ENCODE data around the gene ZNF79.

ZNF79 gene

DNA sequence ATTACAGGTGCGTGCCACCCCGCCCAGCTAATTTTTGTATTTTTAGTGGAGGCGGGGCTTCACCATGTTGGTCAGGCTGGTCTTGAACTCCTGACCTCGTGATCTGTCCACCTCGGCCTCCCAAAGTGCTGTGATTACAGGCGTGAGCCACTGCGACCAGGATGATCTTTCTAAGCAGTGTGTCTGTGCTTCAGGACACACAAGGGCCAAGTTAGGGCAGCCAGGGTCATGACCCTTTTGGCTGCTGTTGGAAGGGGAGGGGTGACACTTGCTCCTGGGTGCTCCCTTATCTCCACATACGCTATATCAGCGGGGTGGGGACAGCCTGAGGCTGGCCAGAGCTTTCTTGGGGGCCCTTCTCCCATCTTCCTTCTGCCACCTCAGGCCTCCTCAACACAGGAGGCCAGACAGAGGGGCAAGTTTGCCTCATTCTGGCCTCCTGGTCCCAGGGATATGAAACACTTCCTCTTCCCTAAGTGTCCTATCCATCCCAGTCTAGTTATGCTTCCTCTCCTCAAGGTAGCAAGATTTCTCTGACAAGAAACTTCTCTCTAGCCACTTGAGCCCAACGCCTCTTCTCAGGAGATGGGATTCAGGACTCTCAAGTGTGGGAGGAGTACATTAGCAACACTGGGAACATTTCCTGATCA is 1.9 kb upstream of the ZNF79 start:
- H3K9ac ChIP-seq = no peak overlapping the region; the same call in 1 of the 2 replicates
- peak overlapping the region; percentile 87; the same call in 1 of the 2 replicates for H3K4me3 ChIP-seq
- no peaks in the 10 kb centered on the region for H3K9me3 ChIP-seq
- H3K4me2 ChIP-seq = peak overlapping the region; percentile 97
- H3K27ac ChIP-seq = no peak overlapping the region
- H3K27me3 ChIP-seq = no peaks in the 10 kb centered on the region
- peaks cover 39% of the 10 kb centered on the region for H3K4me1 ChIP-seq
- H3K36me3 ChIP-seq = peaks cover 14% of the 10 kb centered on the region; the same call in 1 of the 2 replicates
- peaks cover 28% of the 10 kb centered on the region for H4K20me1 ChIP-seq
- TF ChIP-seq Cebpa-rat (IDR thresholded peaks at IDR 0.05) = no peak

DNA sequence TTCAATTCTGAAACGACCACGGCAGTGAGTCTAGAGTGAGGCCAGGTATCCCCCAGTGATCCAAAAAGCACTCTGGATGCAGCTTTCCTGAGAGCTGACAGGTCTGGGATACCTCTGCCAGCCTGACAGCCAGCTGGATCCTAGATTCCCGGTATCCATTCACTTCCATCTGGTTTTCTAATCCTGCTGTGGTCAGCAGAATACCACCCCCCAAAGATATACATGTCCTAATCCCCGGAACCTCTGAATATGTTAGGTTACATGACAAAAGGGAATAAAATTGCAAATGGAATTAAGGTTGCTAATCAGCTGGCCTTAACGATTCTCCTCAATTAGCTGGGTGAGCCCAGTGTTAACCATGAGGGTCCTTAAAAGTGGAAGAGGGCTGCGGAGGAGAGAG is 1.4 kb upstream of the ZNF79 start:
- Histone ChIP-seq H3K9ac (peak overlapping the region; percentile 90), H3K36me3 (peaks cover 18% of the 10 kb centered on the region; the same call in 1 of the 2 replicates), H3K4me2 (peak overlapping the region; percentile 97), H4K20me1 (peaks cover 33% of the 10 kb centered on the region), H3K27ac (no peak overlapping the region), H3K4me3 (peak overlapping the region; percentile 87), H3K9me3 (no peaks in the 10 kb centered on the region), H3K27me3 (no peaks in the 10 kb centered on the region), H3K4me1 (peaks cover 39% of the 10 kb centered on the region)
- TF ChIP-seq Cebpa-rat (IDR thresholded peaks at IDR 0.05) = no peak

DNA sequence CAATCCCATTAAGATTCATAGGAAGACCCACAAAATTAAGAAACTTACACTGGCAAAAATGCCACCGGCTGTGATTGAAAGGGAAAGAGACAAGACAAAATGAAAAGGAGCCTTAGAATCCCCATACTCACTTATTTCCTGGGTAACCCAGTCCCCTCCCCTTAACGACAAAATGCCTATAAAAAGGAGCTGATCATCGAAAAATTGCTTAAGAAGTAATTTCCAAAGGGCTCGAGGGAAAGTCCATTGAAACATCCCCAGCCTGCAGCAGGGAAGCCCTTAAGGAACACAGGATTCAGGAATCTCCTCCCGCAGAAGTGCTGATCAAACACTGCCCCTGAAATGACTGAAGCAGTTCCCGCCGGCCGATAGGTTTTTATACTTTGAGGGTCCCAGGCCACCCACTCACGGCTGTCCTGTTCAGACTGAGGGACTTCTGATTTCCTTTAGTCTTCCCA is 677 bp upstream of the ZNF79 start:
- H3K4me3 ChIP-seq = peak overlapping the region; percentile 87

DNA sequence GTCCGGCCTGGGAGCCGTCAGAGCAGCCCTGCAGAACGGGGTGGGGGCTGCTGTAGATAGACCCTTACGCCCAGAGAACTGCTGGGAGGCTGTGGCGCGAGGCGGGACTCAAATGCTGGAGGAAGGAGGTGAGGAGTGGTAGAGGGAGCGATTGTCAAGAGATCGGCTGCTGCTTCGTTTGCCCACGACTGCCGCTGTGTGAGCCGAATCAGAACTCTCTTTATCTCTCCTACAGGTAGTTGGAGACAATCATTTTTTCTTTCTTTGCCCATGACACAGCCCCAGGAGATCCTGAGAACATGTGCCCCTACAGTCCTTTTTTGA is 456 bp downstream of the ZNF79 start:
- H3K4me1 ChIP-seq = peaks cover 39% of the 10 kb centered on the region
- H3K9me3 ChIP-seq = no peaks in the 10 kb centered on the region
- no peak for TF ChIP-seq Cebpa-rat (IDR thresholded peaks at IDR 0.05)
- peaks cover 26% of the 10 kb centered on the region for H3K36me3 ChIP-seq
- H3K4me2 ChIP-seq = peak overlapping the region; percentile 97
- peak overlapping the region; percentile 90 for H3K9ac ChIP-seq
- peak overlapping the region; percentile 83 for H3K27ac ChIP-seq
- peaks cover 50% of the 10 kb centered on the region for H4K20me1 ChIP-seq
- H3K4me3 ChIP-seq = peak overlapping the region; percentile 87
- no peaks in the 10 kb centered on the region for H3K27me3 ChIP-seq

More for the DNA sequence above, 677 bp upstream of the ZNF79 start:
- Histone ChIP-seq H3K36me3 (peaks cover 23% of the 10 kb centered on the region), H3K27ac (peak overlapping the region; percentile 83), H3K4me2 (peak overlapping the region; percentile 97), H3K27me3 (no peaks in the 10 kb centered on the region), H3K4me1 (peaks cover 39% of the 10 kb centered on the region), H3K9me3 (no peaks in the 10 kb centered on the region), H3K9ac (peak overlapping the region; percentile 90), H4K20me1 (peaks cover 41% of the 10 kb centered on the region)
- no peak for TF ChIP-seq Cebpa-rat (IDR thresholded peaks at IDR 0.05)

DNA sequence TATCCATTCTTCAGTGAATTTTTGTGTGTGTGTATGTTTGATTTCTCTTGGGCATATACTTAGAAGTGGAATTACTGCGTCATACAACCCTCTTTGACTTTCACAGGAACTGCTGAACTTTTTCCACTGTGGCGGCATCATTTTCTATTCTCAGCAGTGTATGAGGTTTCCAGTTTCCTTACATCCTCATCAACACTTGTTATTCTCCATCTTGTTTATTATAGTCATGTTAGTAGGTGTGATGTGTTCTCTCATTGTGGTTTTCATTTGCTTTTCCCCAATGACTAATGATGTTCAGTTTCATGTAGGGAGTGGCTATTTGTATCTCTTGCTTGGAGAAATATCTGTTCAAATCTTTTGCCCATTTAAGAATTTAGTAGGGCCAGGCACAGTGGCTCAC is 2.6 kb downstream of the ZNF79 start:
- no peak overlapping the region for H3K4me3 ChIP-seq
- no peak for TF ChIP-seq Cebpa-rat (IDR thresholded peaks at IDR 0.05)
- H3K27ac ChIP-seq = no peak overlapping the region
- H3K4me1 ChIP-seq = peaks cover 39% of the 10 kb centered on the region
- peaks cover 69% of the 10 kb centered on the region for H4K20me1 ChIP-seq
- H3K9ac ChIP-seq = no peak overlapping the region
- H3K36me3 ChIP-seq = peaks cover 47% of the 10 kb centered on the region
- no peaks in the 10 kb centered on the region for H3K9me3 ChIP-seq
- peak overlapping the region; percentile 97 for H3K4me2 ChIP-seq
- no peaks in the 10 kb centered on the region for H3K27me3 ChIP-seq

DNA sequence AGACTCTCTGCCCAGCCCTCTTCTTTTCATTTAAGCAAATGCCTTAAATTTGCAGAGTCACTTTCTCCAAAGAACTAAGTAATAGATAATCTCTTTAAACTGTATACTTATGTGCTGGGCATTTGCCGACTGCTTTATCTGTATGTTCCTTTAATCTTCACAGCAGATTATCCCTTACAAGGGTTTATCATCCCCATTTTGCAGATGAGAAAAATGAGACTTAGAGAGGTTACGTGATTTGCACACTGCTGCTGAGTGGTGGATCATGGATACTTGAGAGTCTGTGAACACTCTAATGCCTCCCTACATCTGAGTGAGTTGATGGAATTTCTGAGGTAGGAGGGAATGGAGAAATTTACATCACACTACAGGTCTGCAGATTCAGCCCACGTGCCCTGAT is 4.2 kb downstream of the ZNF79 start:
- peaks cover 74% of the 10 kb centered on the region for H4K20me1 ChIP-seq

DNA sequence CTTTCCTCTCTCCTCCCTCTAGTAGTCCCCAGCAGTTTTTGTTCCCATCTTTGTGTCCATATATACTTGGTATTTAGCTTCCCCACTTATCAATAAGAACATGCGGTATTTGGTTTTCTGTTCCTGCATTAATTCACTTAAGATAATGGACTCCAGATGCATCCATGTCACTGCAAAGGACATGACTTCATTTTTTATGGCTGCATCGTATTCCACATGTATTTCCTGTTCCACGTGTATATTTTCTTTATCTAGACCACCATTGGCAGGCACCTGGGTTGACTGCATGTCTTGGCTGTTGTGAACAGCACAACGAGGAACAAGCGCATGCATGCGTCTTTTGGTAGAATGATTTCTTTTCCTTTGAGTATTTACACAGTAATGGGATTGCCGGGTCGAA is 6.2 kb downstream of the ZNF79 start:
- H3K4me2 ChIP-seq = no peak overlapping the region
- H3K36me3 ChIP-seq = peaks cover 80% of the 10 kb centered on the region
- H3K4me1 ChIP-seq = peaks cover 16% of the 10 kb centered on the region
- H4K20me1 ChIP-seq = peaks cover 71% of the 10 kb centered on the region
- no peak for TF ChIP-seq Cebpa-rat (IDR thresholded peaks at IDR 0.05)
- no peak overlapping the region for H3K9ac ChIP-seq
- no peaks in the 10 kb centered on the region for H3K27me3 ChIP-seq
- no peak overlapping the region for H3K4me3 ChIP-seq
- H3K9me3 ChIP-seq = no peaks in the 10 kb centered on the region
- H3K27ac ChIP-seq = no peak overlapping the region

More for the DNA sequence above, 4.2 kb downstream of the ZNF79 start:
- no peak overlapping the region for H3K9ac ChIP-seq
- peaks cover 59% of the 10 kb centered on the region for H3K36me3 ChIP-seq
- H3K4me1 ChIP-seq = peaks cover 24% of the 10 kb centered on the region
- H3K27me3 ChIP-seq = no peaks in the 10 kb centered on the region
- H3K4me2 ChIP-seq = no peak overlapping the region
- no peak for TF ChIP-seq Cebpa-rat (IDR thresholded peaks at IDR 0.05)
- H3K27ac ChIP-seq = no peak overlapping the region
- H3K9me3 ChIP-seq = no peaks in the 10 kb centered on the region
- no peak overlapping the region for H3K4me3 ChIP-seq

DNA sequence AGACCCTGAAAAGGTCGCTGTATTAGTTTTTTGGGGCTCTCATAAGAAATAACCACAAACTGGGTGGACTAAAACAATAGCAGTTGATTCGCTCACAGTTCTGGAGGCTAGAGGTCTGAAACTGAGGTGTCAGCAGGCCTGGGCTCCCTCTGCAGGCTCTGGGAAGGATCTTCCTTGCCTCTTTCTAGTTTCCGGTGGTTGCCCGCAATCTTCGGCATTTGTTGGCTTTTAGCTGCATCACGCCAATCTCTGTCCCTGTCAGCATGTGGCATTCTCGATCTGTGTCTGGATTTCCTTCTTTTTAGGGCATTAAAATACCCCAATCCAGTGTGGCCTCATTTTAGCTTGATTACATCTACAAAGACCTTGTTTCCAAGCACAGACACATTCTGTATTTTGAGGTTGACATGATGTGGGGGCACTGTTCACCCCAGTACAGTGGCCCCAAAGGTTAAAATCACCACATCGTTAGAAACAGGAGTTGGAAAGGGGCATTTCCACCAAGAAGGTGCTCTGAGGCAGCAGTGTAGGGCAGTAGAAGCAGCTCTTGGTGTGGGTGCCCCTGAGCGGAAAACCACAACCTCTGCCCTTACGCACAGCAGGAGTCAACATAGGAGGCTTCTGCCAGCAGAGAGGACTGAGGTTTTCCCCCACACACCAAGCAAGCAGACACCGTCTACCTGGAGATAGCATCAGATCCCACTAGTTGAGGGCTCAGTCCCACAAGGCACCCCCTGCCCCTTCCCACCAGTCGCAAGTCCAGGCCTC is 13.5 kb downstream of the ZNF79 start:
- Histone ChIP-seq H3K4me2 (no peak overlapping the region), H3K9me3 (no peaks in the 10 kb centered on the region), H3K36me3 (peaks cover 100% of the 10 kb centered on the region), H3K27ac (no peak overlapping the region), H3K27me3 (no peaks in the 10 kb centered on the region), H3K9ac (no peak overlapping the region), H4K20me1 (peaks cover 30% of the 10 kb centered on the region), H3K4me3 (no peak overlapping the region), H3K4me1 (no peaks in the 10 kb centered on the region)
- TF ChIP-seq Cebpa-rat (IDR thresholded peaks at IDR 0.05) = no peak

DNA sequence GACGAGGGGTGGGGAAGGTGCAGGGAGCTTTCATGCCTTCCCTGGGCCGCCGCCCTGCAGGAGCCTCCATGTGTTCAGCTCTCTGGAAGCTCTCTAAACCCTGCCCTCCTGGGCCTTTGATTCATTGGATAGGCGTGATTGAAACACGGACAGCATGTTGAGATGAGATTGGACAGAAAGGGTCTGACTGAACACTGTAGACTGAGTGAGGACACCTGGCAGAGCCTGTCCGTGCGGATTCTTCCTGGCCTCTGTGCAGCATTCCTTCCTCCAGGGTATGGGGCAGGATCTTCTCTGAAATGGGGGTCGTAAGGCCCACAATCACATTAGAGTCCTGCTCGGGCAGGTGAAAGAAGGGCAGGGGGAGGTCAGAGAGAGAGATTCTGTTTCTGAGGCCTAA is 14.2 kb downstream of the ZNF79 start:
- Histone ChIP-seq H3K4me2 (no peak overlapping the region), H3K4me1 (0 out of 2 replicates have a peak, but pooled peaks cover 4% of the 10 kb centered on the region), H3K36me3 (peaks cover 100% of the 10 kb centered on the region), H3K27me3 (no peaks in the 10 kb centered on the region), H3K9me3 (no peaks in the 10 kb centered on the region), H3K4me3 (no peak overlapping the region), H3K9ac (no peak overlapping the region), H3K27ac (no peak overlapping the region), H4K20me1 (peaks cover 24% of the 10 kb centered on the region)
- no peak for TF ChIP-seq Cebpa-rat (IDR thresholded peaks at IDR 0.05)

DNA sequence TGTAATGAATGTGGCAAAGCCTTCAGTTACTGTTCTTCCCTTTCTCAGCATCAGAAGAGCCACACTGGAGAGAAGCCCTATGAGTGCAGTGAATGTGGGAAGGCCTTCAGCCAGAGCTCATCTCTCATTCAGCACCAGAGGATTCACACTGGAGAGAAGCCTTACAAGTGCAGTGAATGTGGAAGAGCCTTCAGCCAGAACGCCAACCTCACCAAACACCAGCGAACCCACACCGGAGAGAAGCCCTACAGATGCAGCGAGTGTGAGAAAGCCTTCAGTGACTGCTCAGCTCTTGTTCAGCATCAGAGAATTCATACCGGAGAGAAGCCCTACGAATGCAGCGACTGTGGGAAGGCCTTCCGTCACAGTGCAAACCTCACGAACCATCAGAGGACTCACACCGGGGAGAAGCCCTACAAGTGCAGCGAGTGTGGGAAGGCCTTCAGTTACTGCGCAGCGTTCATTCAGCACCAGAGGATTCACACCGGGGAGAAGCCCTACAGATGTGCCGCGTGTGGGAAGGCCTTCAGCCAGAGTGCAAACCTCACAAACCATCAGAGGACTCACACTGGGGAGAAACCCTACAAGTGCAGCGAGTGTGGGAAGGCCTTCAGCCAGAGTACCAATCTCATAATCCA is 20.2 kb downstream of the ZNF79 start:
- Histone ChIP-seq H3K27me3 (no peaks in the 10 kb centered on the region), H3K9ac (no peak overlapping the region), H3K4me2 (peak overlapping the region; percentile 13), H3K4me3 (no peak overlapping the region), H4K20me1 (peaks cover 56% of the 10 kb centered on the region), H3K4me1 (peaks cover 32% of the 10 kb centered on the region), H3K27ac (no peak overlapping the region), H3K36me3 (peaks cover 97% of the 10 kb centered on the region), H3K9me3 (peaks cover 26% of the 10 kb centered on the region)
- no peak for TF ChIP-seq Cebpa-rat (IDR thresholded peaks at IDR 0.05)
